ENCODE results near the gene STOM. TPM values are rescaled to one million over a fixed set of nuclear protein-coding genes. Genes with fewer than 3 reads are reported as not detected.
"Not testable (repeated sequence)": the region's sequence is repeated elsewhere in the genome, so short reads cannot be mapped to it uniquely, and the experiment has no call there.

The STOM gene
- total RNA-seq (148 TPM), polyA plus RNA-seq (263 TPM)

GRCh38 chr9:121369595-121370265 is at the start of gene STOM:
TSS of gene STOM (minus strand) at chr9:121370250. CDS start at chr9:121370187, 63 bp downstream.
- peaks cover 4% of the 10 kb centered on the region for H3K4me1 ChIP-seq (ENCODE audit: insufficient read depth)
- under 1% methylated on average over 52 of the region's 52 CpGs for whole genome bisulfite sequencing
- H3K4me3 ChIP-seq (ENCODE audit: low read depth, low read length): peak within 1 kb of the TSS; percentile 75
- peak within 1 kb of the TSS; percentile 93 for H3K27ac ChIP-seq (ENCODE audit: low read depth)
- DNase-seq (ENCODE audit: extremely low spot score): no peak
- no peaks in the 10 kb centered on the region for H3K36me3 ChIP-seq (ENCODE audit: insufficient read depth)

- 88% methylated on average over 3 of the region's 3 CpGs for WGBS
- no peaks in the 10 kb centered on the region for H3K36me3 ChIP-seq (ENCODE audit: insufficient read depth)
- no peak overlapping the region for H3K4me3 ChIP-seq (ENCODE audit: low read depth, low read length)
- H3K4me1 ChIP-seq (ENCODE audit: insufficient read depth): no peaks in the 10 kb centered on the region
- H3K27ac ChIP-seq (ENCODE audit: low read depth): no peak overlapping the region
- DNase-seq (ENCODE audit: extremely low spot score): no peak
Observed at GRCh38 chr9:121411993-121412392, 41.9 kb upstream of the STOM start.

DNA sequence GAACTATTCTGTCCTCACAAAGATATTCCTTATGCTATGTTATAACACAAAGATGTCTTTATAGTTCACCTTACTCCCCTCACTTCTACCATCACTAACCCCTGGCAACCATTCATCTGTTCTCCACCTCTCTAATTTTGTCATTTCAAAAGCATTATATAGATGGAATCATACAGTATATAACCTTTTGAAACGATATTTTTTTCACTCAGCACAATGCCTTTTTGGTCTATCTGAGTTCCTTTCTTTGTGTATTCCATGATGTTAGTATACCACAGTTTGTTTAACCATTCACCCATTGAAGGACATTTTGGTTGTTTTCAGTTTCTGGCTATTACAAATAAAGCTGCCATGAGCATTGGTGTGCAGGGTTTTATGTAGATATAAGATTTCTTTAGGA is 35.8 kb upstream of the STOM start:
- H3K27ac ChIP-seq (ENCODE audit: low read depth): no peak overlapping the region
- DNase-seq (ENCODE audit: extremely low spot score): no peak
- WGBS: 44% methylated on average over 1 of the region's 1 CpG
- no peaks in the 10 kb centered on the region for H3K4me1 ChIP-seq (ENCODE audit: insufficient read depth)
- no peaks in the 10 kb centered on the region for H3K36me3 ChIP-seq (ENCODE audit: insufficient read depth)
- H3K4me3 ChIP-seq (ENCODE audit: low read depth, low read length): no peak overlapping the region

DNA sequence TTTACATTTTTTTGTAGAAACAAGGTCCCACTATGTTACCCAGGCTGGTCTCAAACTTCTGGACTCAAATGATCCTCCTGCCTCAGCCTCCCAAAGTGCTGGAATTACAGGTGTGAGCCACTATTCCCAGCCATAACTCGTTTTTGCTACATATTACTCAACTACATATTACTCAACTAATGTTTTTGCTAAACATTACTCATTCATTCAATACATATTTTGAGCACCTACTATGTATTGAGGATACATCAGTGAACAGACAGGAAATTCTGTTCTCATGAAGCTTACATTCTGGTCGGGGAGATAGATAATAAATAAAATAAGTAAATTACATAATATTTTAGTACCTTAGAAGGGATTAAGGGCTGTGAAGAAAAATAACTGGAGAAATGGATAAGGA is 34.9 kb upstream of the STOM start:
- H3K36me3 ChIP-seq (ENCODE audit: insufficient read depth): no peaks in the 10 kb centered on the region
- H3K27ac ChIP-seq (ENCODE audit: low read depth): no peak overlapping the region
- WGBS: 75% methylated on average over 2 of the region's 2 CpGs
- DNase-seq (ENCODE audit: extremely low spot score): no peak
- no peak overlapping the region for H3K4me3 ChIP-seq (ENCODE audit: low read depth, low read length)
- no peaks in the 10 kb centered on the region for H3K4me1 ChIP-seq (ENCODE audit: insufficient read depth)

DNA sequence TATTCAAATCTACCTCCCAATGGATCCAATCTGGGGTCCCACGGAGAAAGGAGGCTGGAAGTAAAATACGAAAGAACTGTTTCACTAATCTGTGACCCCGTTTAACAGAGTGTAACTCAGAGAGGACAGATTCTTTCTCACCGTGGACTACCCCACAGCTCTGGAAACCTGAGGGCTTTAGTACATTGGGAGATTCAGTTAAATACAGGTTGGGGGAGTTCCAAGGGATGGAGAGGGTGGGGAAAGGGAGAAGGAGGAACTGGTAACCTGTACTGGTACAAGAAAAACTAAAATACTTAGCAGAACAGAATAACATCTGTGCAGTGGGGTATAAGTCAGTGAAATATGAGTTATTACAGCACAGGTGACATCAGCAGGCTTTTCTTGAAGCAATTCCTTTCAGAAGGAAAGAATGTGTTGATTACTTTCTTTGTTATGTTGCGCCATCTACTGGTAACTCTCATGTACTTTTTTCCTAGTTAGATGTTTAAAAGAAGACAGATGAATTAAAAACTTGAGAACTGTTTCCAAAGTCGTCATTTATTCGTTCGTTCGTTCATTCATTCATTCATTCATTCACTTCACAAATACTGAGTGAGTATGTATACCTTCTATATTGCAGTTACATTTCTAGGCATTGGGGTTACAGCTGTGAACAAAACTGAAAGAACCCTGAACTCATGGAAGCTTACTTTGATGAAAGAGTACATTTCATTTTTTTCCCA is 30.0 kb upstream of the STOM start:
- peak; percentile 62 for DNase-seq (ENCODE audit: extremely low spot score)
- peak overlapping the region; percentile 32 for H3K27ac ChIP-seq (ENCODE audit: low read depth)
- 19% methylated on average over 9 of the region's 9 CpGs for WGBS
- H3K4me1 ChIP-seq (ENCODE audit: insufficient read depth): no peaks in the 10 kb centered on the region
- no peaks in the 10 kb centered on the region for H3K36me3 ChIP-seq (ENCODE audit: insufficient read depth)
- H3K4me3 ChIP-seq (ENCODE audit: low read depth, low read length): no peak overlapping the region

GRCh38 chr9:121399126-121399882 is 29.3 kb upstream of the STOM start:
- H3K4me1 ChIP-seq (ENCODE audit: insufficient read depth): no peaks in the 10 kb centered on the region
- no peak overlapping the region for H3K27ac ChIP-seq (ENCODE audit: low read depth)
- H3K36me3 ChIP-seq (ENCODE audit: insufficient read depth): no peaks in the 10 kb centered on the region
- no peak for DNase-seq (ENCODE audit: extremely low spot score)
- no peak overlapping the region for H3K4me3 ChIP-seq (ENCODE audit: low read depth, low read length)
- 73% methylated on average over 4 of the region's 4 CpGs for WGBS

DNA sequence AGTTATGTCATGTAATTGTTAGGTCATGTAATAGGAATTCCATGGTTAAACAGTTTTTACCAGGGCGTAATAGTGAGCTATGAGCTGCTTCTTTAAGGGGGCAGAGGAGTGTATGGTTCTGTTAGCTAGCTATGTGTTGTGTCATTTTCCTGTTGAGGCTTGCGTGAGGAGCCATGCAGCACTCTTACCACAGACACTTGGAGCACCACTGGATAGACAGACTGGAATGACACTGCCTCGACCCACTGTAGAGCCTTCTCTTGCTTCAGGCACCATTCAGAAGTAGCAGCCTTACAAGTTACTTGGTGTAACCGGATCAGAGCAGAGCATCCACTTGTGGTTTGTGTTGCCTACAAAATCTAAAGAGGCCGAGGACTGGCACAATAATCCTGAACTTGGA is 28.3 kb upstream of the STOM start:
- no peak overlapping the region for H3K27ac ChIP-seq (ENCODE audit: low read depth)
- DNase-seq (ENCODE audit: extremely low spot score): peak; percentile 49
- no peak overlapping the region for H3K4me3 ChIP-seq (ENCODE audit: low read depth, low read length)
- 82% methylated on average over 5 of the region's 5 CpGs for WGBS
- H3K36me3 ChIP-seq (ENCODE audit: insufficient read depth): no peaks in the 10 kb centered on the region
- no peaks in the 10 kb centered on the region for H3K4me1 ChIP-seq (ENCODE audit: insufficient read depth)

DNA sequence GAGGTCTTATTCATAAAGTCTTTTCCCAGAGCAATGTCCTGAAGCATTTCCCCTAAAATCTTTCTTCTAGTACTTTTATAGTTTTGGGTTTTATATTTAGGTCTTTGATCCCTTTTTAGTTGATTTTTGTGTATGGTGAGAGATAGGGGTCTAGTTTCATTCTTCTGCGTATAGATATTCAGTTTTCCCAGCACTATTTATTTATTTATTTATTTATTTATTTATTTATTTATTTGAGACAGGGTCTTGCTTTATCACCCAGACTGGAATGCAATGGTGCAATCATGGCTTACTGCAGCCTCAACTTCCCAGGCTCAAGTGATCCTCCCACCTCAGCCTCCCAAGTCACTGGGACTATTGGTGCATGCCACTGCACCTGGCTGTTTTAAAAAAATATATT is 27.2 kb upstream of the STOM start:
- H3K36me3 ChIP-seq (ENCODE audit: insufficient read depth); H3K4me1 ChIP-seq (ENCODE audit: insufficient read depth); H3K27ac ChIP-seq (ENCODE audit: low read depth); DNase-seq (ENCODE audit: extremely low spot score); H3K4me3 ChIP-seq (ENCODE audit: low read depth, low read length): not testable (repeated sequence)
- 96% methylated on average over 1 of the region's 1 CpG for WGBS

GRCh38 chr9:121395558-121395957 is 25.5 kb upstream of the STOM start:
- H3K36me3 ChIP-seq (ENCODE audit: insufficient read depth): no peaks in the 10 kb centered on the region
- H3K4me3 ChIP-seq (ENCODE audit: low read depth, low read length): no peak overlapping the region
- H3K4me1 ChIP-seq (ENCODE audit: insufficient read depth): no peaks in the 10 kb centered on the region
- no peak overlapping the region for H3K27ac ChIP-seq (ENCODE audit: low read depth)
- DNase-seq (ENCODE audit: extremely low spot score): no peak

DNA sequence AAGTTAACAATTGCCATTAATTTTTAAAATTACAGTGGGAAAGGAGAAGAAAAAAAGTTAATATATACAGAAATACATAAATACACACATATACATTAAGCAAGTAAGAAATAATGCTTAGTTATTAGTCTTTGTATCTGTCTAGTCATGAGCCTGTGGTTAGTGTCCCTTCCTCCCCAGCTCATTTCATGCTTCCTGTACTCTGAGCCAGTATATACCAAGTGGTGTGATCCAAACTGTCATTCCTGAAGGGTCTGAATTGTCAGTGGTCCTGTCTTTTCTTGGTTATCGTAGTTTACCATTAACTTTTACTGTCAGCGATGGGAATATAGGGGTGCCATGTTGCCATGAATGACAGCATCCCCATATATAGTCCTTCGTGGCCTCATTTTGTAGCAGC is 24.2 kb upstream of the STOM start:
- Histone ChIP-seq H3K4me1 (ENCODE audit: insufficient read depth) (no peaks in the 10 kb centered on the region), H3K36me3 (ENCODE audit: insufficient read depth) (no peaks in the 10 kb centered on the region), H3K4me3 (ENCODE audit: low read depth, low read length) (no peak overlapping the region), H3K27ac (ENCODE audit: low read depth) (no peak overlapping the region)
- DNase-seq (ENCODE audit: extremely low spot score): no peak
- 95% methylated on average over 3 of the region's 3 CpGs for WGBS

- no peaks in the 10 kb centered on the region for H3K36me3 ChIP-seq (ENCODE audit: insufficient read depth)
- 52% methylated on average over 2 of the region's 2 CpGs for WGBS
Observed at GRCh38 chr9:121393318-121393717, 23.3 kb upstream of the STOM start.

GRCh38 chr9:121390372-121390771 is 20.3 kb upstream of the STOM start:
- H3K4me3 ChIP-seq (ENCODE audit: low read depth, low read length): no peak overlapping the region
- no peaks in the 10 kb centered on the region for H3K4me1 ChIP-seq (ENCODE audit: insufficient read depth)
- H3K36me3 ChIP-seq (ENCODE audit: insufficient read depth): no peaks in the 10 kb centered on the region
- H3K27ac ChIP-seq (ENCODE audit: low read depth): no peak overlapping the region
- DNase-seq (ENCODE audit: extremely low spot score): no peak
- WGBS: 83% methylated on average over 1 of the region's 1 CpG

More at GRCh38 chr9:121393318-121393717, 23.3 kb upstream of the STOM start:
- no peak for DNase-seq (ENCODE audit: extremely low spot score)
- H3K27ac ChIP-seq (ENCODE audit: low read depth): no peak overlapping the region
- no peaks in the 10 kb centered on the region for H3K4me1 ChIP-seq (ENCODE audit: insufficient read depth)
- no peak overlapping the region for H3K4me3 ChIP-seq (ENCODE audit: low read depth, low read length)

DNA sequence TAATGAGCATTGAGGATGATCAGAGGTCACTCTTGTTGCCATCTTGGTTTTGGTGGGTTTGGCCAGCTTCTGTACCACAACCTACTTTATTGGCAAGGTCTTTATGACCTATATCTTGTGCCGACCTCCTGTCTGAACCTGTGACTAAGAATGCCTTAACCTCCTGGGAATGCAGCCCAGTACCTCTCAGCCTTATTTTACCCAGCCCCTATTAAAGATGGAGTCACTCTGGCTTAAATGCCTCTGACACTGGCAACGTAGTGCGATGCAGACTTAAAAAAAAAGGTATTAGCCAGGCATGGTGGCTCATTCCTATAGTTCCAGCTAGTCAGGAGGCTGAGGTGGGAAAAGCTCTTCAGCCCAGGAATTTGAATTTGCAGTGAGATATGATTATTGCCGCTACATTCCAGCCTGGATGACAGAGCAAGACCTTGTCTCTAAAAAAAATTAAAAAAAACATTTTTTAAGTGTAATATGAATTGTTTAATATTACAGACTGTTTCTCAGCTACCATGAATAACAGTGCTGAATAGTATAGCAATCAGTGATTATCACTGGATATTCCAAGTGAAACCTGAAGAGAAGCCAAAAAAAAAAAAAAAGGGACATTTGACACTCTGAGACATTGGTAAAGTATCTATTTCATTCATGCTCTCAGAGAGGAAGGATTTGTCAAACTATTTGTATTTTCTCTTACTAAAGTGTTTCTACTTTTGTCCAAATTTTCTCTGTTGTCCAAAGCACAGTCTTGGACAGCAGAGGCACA is 18.3 kb upstream of the STOM start:
- no peaks in the 10 kb centered on the region for H3K36me3 ChIP-seq (ENCODE audit: insufficient read depth)
- DNase-seq (ENCODE audit: extremely low spot score): no peak
- no peak overlapping the region for H3K27ac ChIP-seq (ENCODE audit: low read depth)
- H3K4me3 ChIP-seq (ENCODE audit: low read depth, low read length): no peak overlapping the region
- no peaks in the 10 kb centered on the region for H3K4me1 ChIP-seq (ENCODE audit: insufficient read depth)
- WGBS: 83% methylated on average over 4 of the region's 4 CpGs
